Measurements from ENCODE around the gene GRK3. TPM values are rescaled to one million over a fixed set of nuclear protein-coding genes. Genes with fewer than 3 reads are reported as not detected.

GRK3 gene
- total RNA-seq, 3 donors from 2014 or later = 14.4 to 49.1 (median 16.7) TPM

DNA sequence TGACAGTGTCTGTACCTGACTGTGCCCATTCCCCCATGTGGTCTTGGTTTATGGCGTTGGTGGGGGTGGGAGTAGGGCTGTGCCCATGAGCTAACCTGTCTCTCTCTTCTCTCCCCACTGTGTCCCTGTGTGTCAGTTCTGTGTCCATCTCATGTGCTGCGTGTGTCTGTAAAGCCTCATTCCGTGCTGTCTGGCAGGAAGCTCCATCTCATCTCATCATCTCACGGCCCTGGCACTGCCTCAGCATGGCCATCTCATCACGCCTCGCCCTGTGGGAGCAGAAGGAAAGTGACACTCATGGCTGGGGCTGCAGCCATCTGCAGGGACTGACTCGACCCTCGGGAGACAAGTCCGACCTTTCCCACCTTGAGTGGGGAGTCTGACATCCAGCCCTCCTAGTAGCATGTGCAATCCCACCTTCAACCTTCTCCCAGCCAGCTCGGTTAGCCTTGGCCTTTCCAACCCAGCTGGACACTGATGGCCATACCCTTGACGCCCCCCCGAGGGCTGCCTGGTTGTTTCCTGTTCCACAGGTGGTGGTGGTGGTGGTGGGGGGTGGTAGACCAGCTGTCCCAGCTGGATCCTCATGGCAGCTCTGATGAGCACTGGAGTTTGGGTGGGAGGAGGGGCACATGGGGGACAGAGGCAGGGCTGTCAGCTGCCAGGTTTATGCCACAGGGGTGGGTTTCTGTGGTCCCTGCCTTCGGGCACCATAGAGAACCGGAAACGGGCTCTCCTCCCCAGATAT lies 196.5 kb downstream of the GRK3 start:
- no peaks in the 10 kb centered on the region for H3K4me1 ChIP-seq
- peaks cover 5 to 6% of the 10 kb centered on the region in 2 donors for H3K9me3 ChIP-seq
- intact Hi-C loops (cut with DNase I; ENCODE audit: low total_unique reads) = no loop called here
- H3K27me3 ChIP-seq = no peaks in the 10 kb centered on the region
- no peaks in the 10 kb centered on the region for H3K36me3 ChIP-seq
- no peak for TF ChIP-seq POLR2A (IDR thresholded peaks at IDR 0.05)
- TF ChIP-seq CTCF (IDR thresholded peaks at IDR 0.05) = no peak
- TF ChIP-seq POLR2AphosphoS5 (IDR thresholded peaks at IDR 0.05) = no peak
- no peak for DNase-seq (ENCODE audit: low spot score in 2 of 2)
- H3K27ac ChIP-seq = no peak overlapping the region
- no peak overlapping the region for H3K4me3 ChIP-seq

DNA sequence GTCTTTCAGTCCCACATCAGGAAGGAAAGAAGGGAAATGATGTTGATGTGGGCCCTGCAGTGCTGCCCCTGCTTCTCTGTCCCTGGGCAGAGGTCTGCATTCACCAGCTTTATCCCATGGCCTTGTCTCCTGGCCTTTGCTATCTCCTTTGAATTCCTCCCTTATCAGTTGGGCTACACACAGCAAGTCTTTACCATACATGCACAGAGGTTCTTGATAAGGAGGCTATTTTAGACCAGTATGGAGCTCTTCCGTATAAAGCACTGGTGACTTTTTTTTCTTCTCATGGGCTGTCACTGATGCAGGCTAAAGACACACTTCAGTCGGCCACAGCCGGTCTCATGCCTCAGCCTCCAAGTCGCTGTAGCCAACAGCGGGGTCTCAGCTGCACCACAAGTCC lies 197.7 kb downstream of the GRK3 start:
- Histone ChIP-seq H3K4me3 (no peak overlapping the region), H3K4me1 (no peaks in the 10 kb centered on the region), H3K9me3 (peaks cover 14 to 17% of the 10 kb centered on the region in 2 donors), H3K27me3 (no peaks in the 10 kb centered on the region), H3K36me3 (no peaks in the 10 kb centered on the region), H3K27ac (no peak overlapping the region)
- intact Hi-C loops (cut with DNase I; ENCODE audit: low total_unique reads) = no loop called here
- TF ChIP-seq POLR2A (IDR thresholded peaks at IDR 0.05) = no peak
- TF ChIP-seq CTCF (IDR thresholded peaks at IDR 0.05) = no peak
- TF ChIP-seq POLR2AphosphoS5 (IDR thresholded peaks at IDR 0.05) = no peak
- no peak for DNase-seq (ENCODE audit: low spot score in 2 of 2)

DNA sequence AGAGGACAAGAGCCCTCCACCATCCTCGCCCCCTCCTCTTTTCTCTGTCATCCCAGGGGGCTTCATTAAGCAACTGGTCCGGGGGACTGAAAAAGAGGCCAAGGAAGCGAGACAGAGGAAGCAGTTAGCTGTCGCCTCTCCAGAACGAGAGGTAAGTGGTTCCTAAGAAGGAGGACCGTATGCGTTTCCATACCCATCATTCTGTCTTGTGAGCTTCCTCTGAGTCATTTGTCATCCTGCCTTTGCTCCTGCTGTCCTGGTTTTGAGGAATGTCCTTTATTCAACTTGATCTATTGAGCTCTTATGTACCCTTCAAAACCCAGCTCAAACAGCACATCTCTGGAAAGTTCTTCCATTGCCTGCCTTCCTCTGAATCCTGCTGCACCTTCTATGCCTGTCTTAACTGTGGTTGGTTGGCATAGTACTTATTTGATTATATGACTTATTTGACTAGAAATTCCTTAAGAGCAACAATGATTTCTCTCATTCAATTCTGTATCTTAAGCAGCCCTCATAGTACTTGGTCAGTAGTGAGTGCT lies 198.8 kb downstream of the GRK3 start:
- intact Hi-C loops (cut with DNase I; ENCODE audit: low total_unique reads) = no loop called here
- no peak for DNase-seq (ENCODE audit: low spot score in 2 of 2)

GRCh38 chr22:25764270-25765015 lies 200.0 kb downstream of the GRK3 start:
- Histone ChIP-seq H3K4me3 (no peak overlapping the region), H3K9me3 (peaks cover 17 to 20% of the 10 kb centered on the region in 2 donors), H3K36me3 (no peaks in the 10 kb centered on the region), H3K4me1 (no peaks in the 10 kb centered on the region), H3K27me3 (no peaks in the 10 kb centered on the region), H3K27ac (no peak overlapping the region)
- intact Hi-C loops (cut with DNase I; ENCODE audit: low total_unique reads) = no loop called here
- no peak for TF ChIP-seq POLR2A (IDR thresholded peaks at IDR 0.05)
- no peak for TF ChIP-seq POLR2AphosphoS5 (IDR thresholded peaks at IDR 0.05)
- TF ChIP-seq CTCF (IDR thresholded peaks at IDR 0.05) = no peak
- DNase-seq (ENCODE audit: low spot score in 2 of 2) = no peak

More for the DNA sequence above, 198.8 kb downstream of the GRK3 start:
- no peaks in the 10 kb centered on the region for H3K4me1 ChIP-seq
- H3K36me3 ChIP-seq = no peaks in the 10 kb centered on the region
- H3K4me3 ChIP-seq = no peak overlapping the region
- H3K27me3 ChIP-seq = no peaks in the 10 kb centered on the region
- H3K9me3 ChIP-seq = peaks cover 17 to 20% of the 10 kb centered on the region in 2 donors
- TF ChIP-seq POLR2A (IDR thresholded peaks at IDR 0.05) (no peak), POLR2AphosphoS5 (IDR thresholded peaks at IDR 0.05) (no peak), CTCF (IDR thresholded peaks at IDR 0.05) (no peak)
- H3K27ac ChIP-seq = no peak overlapping the region

- TF ChIP-seq CTCF (IDR thresholded peaks at IDR 0.05) = no peak
- TF ChIP-seq POLR2AphosphoS5 (IDR thresholded peaks at IDR 0.05) = no peak
- TF ChIP-seq POLR2A (IDR thresholded peaks at IDR 0.05) = no peak
- H3K36me3 ChIP-seq = no peaks in the 10 kb centered on the region
- H3K27ac ChIP-seq = no peak overlapping the region
- intact Hi-C loops (cut with DNase I; ENCODE audit: low total_unique reads) = no loop called here
- H3K4me3 ChIP-seq = no peak overlapping the region
- no peak for DNase-seq (ENCODE audit: low spot score in 2 of 2)
- peaks cover 17 to 20% of the 10 kb centered on the region in 2 donors for H3K9me3 ChIP-seq
- no peaks in the 10 kb centered on the region for H3K27me3 ChIP-seq
- no peaks in the 10 kb centered on the region for H3K4me1 ChIP-seq
Observed at GRCh38 chr22:25765016-25765367, 200.5 kb downstream of the GRK3 start.
